Stimulated activated CD8-positive, alpha-beta memory T cell treated with anti-CD3 and anti-CD28 coated beads, Interleukin-15, amount 100 ng/mL, for 1 hour (primary cell): ENCODE results near the gene ZDHHC14.
"Not testable (repeated sequence)": the region's sequence is repeated elsewhere in the genome, so short reads cannot be mapped to it uniquely, and the experiment has no call there.

Source experiments
- DNase-seq: peaks from one replicate; pipeline ENCODE4 v3.0.0-alpha.2; 2020; ENCODE audit warnings: low read depth

The ZDHHC14 gene

DNA sequence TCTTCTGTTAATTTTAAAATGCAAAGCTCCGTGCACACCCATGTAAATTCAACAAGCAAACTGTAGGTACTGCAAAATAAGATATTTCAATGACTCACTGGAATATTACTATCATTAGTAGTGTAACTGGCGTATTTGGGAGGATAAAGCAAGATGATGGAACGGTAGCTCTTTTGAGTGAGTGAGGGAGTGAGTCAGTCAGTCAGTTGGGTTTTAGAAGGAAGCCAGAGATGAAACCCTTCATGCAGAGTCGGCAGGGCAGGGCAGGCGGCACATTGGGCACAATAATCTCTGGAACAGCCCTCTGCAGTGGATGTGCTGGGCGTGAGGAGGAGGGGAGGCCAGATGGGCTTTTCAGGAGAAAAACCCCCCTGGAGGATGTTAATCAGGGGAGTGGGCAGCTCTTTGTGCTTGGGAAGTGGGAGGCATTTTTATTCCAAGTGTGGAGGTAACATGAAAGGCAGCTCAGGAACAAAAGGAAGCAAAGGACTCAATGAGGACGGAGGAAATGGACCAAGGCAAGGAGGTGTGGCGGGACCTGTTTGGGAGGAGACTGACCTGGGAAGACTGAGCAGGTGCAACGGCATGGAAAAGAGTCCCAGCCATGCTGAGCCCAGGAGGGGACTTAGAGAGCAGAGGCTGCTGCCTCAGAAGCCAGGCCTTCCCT lies 171.2 kb downstream of the ZDHHC14 start:
- no peak for DNase-seq

DNA sequence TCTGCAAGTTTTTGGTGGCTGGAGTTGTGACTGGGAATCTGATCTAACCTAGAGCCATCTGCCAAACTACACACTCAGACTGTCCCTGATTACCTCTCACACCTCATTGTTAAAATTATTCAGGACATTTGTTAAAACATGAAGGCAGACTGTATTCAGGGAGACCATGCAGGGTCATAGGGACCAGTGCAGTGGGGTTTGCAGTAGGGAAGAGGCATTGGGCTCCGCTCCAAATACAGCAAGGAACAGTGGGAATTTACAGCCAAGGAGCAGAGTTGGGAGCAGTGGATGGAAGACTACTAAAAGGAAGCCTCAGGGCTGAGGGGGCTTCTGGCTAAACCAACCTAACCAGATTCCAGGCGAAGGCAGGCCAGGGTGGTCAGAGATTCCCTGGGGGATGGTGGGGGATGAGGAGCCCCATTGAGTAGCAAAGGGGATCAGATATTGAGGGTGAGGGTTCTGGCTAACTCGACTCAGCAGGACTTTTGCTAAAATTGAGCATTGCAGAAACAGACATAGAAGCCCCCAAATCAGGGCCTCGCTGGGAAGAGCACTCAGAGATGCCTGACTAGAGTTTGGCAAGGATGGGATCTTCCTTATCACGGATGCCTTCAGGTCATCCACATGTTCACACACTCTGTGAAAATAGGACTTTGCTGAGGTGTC lies 172.0 kb downstream of the ZDHHC14 start:
- DNase-seq = no peak

DNA sequence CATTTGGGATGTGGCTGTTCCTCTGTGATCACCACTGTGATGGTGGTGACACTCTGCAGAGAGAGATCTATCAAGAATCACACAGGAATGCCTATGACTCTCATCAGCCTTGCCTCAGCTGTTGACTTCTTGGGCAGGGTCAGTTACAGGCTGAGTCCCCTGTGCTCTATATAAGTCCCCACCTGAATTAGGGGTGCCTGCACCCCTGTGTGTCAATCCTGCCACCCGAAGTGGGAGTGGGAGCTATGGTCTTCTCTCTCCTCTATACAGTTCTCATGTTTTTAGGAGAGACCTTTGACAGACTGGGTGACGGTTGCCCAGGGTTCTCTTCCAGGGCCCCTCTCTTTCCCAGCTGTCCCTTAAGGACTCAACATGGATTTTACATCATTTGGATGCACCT lies 173.8 kb downstream of the ZDHHC14 start:
- DNase-seq = no peak

DNA sequence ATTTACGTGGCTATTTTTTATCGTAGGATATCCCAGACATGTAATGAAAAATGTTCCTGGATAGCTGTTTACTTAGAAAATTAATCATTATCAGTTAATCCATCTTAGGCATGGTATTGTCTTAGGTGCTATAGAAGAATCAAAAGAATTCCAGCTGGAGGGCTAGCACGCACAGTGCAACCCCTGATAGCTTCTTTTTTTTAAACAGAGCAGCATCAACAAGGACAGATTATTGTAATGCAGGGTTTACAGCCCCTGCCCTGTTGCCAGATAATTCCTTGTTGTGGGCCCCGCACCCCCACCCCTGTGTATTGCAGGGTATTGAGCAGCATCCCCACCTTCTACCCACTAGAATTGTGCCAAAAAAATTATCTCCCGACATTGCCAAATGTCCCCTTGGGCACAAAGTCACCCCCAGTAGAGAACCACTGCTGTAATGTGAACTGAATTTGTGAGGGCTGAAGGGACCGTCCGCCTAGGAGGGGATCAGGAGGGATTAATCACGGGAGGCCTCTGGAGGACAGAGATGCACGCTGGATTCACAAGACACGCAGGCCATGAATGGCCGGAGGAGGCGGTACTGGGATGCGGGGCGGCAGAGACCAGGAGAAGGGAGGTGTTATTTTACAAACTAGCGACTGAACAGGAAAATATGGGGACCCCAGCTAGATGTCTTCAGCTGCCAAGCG lies 174.6 kb downstream of the ZDHHC14 start:
- DNase-seq = no peak

DNA sequence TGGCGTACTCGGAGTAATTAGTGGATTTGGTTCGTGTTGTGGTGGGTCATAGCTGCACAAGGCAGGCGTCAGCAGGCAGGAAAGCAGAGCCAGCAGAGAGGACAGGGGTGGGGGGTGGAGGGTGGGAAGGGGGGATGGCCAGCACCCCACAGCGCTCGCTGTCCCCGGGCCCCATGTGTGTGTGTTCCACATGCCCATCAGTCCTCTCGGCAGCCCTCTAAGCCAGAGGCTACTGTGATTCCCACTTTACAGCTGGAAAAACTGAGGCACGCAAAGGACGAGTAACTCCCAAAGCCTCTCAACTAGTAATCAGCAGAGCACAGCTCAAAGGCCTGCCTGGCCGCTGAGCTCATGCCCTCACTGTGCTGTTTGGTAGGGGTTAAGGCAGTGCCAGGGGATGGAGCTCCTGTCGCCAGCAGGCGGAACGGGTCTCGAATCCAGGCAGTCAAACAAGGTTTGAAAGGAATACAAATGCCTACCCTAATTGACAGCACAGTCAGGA lies 175.2 kb downstream of the ZDHHC14 start:
- no peak for DNase-seq

DNA sequence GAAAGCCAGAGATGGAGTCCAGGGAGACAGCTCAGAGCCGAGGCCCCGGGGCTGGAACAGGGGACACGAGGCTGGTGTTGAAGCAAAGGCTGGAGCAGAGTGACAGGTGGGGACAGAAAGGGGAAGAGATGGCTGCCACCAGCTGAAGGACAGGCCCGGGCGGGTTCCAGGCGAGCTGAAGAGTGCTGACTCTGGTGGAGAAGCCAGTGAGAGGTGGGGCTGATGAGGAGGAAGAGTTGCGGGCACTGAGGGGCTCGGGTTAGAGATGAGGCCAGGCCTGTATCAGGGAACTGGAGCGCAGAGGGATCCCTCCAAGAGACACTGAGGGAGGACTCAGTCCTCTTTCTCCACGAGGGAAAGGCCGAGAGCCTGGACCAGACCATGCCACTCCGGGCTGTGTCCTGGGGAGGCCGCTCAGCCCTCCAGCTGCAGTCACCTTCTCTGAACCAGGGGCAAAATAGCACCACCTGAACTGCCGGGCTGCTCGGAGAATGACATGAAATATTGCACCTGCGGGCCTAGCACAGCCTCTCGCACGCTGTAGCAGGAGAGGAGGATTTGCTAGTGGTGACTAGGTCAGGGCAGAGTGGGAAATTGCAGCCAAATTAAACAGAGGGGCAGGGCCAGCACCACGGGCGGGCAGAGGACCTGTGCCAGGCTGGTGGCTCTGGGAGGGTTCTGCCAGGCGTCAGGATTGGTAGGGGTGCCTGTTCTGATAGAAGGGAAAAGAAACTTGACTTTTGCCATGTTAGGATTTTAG lies 175.9 kb downstream of the ZDHHC14 start:
- DNase-seq = no peak

DNA sequence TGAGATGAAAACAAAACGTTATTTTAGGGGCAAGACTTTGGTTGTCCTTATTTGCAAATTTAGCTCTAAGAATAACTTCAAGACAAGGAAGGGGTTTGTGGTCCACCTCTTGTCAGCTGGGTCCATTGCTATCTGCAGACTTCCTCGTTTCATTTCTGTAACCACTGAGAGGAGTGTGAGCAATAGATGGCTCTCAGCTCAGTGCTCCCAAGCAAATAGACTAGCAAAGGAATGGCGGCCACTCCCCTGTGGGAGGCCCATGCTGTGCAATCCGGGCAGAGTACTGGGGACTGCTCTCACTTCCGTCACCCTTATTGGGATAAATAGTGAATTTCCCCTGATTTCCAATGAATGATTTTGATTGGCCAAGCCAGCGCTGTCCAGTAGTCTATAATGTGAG lies 176.6 kb downstream of the ZDHHC14 start:
- DNase-seq = no peak

DNA sequence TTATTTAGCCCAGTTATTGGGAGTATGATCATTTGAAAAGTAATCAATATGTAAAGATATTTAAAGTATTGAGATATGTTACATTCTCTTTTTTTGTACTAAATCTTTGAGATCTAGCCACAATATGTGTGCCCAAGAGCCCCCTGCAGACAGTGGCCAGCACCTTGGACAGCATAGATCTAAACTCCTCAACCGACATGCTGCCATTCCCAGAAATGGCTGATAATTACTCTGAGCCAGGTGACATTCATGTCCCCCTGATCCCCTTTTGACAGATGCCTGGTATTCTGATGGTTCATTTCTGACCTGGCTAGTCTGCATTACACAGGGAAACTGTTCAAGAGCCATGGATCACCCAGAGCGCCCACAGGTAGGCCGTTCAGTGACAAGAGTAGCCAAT lies 177.1 kb downstream of the ZDHHC14 start:
- DNase-seq = no peak

DNA sequence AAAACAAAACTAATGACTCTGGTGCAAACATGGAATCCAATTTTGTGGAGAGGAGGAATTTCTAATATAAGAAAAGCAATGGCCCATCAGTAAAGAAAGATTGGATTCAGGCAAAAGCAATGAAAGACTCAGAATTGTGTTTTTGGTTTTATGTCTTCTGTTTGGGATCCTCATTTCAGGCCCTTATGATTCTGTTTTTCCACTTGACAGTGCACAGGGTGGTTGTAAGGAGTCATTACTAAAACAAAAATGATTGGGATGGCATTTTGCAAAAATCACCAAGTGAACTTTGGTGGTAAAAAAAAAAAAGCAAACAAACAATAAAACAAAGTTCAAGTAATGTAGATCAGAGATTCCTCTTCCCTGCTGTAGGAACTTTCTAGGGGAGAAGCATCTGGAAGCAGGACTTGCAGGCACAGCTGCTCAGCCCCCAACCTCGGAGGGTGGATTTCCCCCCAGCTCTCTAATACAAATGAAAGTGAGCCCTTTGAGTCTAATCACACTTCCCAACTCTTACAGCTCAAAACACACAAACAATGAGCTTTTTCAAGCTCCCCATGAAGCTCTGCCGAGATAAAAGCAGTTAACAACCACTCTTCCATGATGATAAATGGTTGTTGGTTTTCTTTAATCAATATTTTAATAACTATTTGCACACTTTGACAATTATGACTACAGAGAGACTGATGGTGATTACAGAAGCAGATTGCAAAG lies 177.7 kb downstream of the ZDHHC14 start:
- DNase-seq = no peak

DNA sequence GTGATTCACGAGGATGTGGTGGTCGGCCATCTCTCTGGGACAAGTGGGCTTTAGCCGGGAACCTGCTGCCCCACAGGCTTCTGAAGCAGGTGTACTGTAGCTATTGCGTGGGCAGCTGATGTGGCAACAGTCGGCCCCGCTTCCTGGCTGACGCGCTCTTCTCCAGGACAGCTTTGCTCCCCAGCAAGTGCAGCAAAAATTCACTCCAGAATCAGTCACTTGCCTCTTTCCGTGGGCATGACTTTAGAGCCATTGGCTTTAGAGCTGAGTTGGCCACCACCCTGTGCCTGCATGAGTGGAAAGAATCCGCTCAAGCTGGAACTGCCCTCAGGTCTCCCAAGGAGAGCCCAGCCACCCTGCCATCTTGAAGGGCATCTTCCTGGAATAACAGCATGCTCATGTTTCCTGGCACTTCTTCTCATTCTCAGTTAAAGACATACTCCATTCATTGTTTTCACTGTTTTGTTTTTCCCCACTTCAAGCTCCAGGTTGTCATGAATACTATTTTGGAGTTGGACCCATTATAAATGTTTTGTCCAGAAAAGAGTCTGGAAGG lies 178.3 kb downstream of the ZDHHC14 start:
- DNase-seq = no peak

DNA sequence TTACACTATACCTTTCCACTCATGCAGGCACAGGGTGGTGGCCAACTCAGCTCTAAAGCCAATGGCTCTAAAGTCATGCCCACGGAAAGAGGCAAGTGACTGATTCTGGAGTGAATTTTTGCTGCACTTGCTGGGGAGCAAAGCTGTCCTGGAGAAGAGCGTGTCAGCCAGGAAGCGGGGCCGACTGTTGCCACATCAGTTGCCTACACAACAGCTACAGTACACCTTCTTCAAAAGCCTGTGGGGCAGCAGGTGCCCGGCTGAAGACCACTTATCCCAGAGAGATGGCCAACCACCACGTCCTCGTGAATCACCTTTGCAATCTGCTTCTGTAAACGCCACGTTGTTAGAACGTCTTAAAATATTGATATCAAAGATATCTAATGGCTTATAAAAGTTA lies 179.1 kb downstream of the ZDHHC14 start:
- DNase-seq = not testable (repeated sequence)

DNA sequence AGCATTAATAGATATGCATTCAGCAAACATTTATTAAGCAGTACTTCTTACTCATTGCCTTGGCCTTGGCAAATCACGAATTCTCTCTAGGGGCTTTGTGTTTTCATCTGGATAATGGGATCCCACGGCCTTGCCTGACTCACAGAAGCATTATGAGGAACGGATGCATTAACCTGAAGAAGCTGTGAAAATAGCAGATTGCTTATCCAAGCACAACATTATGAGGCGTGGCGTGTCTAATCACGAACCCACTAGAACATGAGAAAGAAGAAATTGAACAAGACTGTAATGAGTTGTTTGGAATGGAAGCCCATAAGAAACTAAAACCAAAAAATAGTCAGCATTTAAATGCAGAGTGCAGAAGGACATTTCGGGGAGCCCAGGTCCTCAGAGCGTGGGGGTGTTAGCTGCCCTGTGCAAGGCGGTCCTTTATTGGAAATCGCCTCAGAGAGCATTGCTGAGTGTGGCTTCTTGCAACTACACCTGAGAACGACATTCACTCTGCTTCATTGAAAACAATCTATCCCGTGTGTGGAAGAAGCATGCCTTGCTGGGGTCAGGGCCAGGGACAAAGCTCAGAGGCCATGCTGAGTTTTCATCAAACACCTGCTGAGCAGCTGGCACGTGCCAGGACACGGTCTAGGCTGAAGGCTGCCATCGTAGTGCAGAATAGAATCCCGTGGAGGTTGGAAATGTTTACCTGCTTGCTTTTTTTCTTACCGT lies 179.9 kb downstream of the ZDHHC14 start:
- DNase-seq = no peak

DNA sequence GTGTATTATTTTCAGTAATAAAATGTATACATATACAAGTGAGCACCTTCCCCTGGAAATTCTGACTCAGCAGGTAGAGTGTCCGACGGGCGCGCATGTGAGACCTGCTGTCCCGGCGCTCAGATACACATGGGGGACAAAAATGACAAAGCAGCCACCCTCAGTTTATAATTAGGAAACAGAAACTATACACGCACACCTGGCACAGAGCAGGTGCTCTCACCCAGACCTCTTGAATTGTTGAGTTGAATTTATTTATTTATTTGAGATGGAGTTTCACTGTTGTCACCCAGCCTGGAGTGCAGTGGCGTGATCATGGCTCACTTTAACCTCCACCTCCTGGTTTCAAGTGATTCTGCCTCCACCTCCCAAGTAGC lies 180.4 kb downstream of the ZDHHC14 start:
- no peak for DNase-seq

DNA sequence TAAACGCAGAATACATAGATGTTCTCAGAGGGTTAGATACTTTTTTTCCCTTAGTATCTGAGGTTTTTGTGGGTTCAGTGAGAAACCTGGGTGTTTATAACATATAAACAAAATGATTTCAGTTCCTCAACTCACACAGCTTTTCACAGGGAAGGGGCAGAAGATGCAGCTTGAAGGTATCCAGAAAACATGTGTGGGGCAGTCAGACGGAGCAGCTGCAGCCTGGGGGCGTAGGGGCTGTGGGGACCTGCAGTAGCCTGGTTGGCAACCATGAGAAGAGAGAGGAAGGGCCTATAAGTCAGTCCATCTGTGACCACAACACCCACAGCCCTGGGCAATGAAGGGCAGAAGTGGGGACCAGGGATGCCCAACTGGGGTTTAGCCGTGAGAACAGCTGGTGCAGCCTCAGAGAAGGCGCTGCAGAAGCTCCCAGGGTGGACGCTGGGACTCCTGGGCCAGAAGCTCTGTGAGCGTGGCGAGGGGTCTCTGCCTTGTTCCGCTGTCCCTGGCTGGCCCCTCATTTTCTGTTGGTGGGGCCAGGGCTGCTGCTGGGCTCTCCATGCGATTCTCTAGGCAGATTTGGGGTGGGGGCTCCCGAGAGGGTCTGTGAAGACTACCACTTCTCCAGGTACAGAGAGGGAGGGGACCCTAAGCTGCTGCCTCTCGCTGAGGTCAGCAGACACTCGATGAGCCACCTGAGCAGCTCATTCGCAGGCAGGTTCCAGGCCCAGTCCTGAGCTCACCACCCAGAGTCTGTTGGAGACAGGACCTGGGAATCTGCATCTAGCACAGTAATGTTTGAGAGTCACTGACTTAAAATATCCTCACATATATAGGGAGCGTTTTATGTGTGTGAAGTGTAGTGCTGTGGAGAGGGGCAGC lies 181.2 kb downstream of the ZDHHC14 start:
- no peak for DNase-seq

DNA sequence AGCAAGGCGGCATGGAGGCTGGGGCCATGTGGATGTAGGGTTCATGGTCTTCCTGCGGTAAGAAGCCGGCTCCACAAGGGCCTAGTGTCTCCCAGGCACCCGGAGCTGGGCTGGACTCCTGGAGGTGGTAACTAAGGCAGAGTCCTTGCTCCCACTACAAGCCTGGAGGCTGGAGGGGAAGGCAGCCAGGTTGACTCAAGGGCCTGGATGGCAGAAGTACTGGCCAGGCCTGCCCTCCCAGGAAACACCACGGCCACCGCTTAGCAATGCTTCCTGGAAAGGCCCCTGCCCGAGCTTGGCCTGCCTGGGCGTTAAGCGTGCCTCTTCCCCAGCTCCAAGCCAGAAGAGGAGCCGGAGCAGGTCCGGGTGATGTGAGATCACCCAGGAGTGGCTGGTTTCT lies 182.0 kb downstream of the ZDHHC14 start:
- DNase-seq = no peak

DNA sequence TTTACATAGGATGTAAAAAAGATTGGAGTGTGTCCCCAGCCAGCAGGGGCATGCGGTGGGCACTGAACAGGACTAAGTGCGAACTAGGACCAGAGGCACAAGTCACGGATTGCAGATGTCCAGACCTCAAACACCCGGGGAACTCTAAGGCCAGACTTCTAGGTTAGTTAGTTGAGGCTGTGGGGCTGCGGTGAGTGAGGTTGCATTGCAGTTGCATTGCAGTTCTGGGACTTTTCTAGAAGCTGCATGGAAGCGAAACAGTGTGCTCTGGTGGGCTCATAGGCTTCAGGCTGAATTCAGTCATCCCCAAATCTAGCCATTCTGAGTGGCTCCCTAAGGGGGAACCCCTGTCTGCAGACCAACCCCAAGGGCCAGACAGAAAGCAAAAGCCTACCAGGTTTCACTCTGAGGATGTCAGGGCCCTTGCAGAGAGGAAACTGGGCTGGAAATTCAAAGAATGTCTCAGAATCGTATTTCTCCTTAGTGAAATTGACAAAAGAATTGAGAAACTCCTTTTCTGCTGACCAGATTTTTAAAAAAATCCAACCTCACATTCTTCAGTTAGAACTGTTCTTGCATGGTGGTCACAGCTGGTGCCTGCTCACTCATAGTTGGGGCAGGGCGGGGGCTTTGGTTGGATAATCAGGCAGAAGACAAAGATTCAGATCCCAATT lies 182.8 kb downstream of the ZDHHC14 start:
- DNase-seq = no peak

DNA sequence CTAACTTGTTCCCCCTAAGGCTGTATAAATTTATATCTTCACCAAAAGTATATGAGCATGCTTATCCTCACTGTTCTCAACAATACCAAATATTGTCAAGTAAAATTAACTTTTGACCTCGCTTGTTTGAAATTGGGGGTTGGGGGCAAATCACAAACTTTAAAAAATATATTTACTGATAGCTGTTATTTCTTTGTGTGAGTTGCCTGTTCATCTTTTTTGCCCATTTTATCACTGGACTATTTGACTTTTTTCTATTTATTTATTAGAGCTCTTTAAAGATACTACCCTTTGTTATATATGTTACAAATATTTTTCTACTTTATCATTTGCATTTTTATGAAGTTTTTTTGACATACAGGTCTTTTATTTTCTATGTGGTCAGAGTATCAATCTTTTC lies 187.7 kb downstream of the ZDHHC14 start:
- DNase-seq = no peak

DNA sequence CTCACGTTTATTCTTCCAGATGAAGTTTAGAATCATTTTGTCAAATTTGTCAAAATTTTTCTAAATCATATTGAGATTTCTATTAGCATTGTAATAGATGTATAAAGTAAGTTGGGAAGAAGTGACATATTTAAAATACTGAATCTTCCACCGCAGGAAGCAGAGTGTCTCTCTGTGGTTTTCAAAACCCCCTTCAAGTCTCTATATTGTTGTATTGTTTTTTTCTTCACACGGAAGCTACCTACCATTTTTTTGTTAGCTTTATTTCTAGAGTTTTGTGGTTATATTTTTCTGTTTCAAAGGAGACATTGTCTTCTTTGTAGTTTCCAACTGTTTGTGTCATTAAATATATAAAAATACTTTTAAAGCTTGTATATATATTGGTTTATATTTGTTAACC lies 188.6 kb downstream of the ZDHHC14 start:
- DNase-seq = no peak

DNA sequence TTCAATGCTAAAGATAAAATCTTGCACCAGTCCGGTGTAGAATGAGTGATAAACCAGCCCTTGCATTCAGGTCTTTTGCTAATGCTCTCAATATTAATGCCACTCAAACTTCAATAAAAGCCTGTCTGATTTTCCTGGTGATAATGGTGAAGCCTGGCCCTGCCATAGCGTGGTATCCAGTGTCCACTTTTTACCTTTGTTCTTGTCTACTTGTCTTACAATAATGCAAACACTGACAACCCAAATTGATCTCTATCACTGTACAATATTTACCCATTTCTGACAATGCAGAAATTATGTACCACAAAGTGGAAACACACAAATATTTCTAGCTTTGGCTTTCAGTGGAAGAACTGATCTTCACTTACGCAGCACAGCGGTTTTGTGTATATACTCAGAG lies 189.1 kb downstream of the ZDHHC14 start:
- no peak for DNase-seq
